Measurements from ENCODE around the gene DTX1.

Gene DTX1

GRCh38 chr12:113021500-113021899 is 35.0 kb upstream of the DTX1 start:
- TF ChIP-seq, protein P1, sequence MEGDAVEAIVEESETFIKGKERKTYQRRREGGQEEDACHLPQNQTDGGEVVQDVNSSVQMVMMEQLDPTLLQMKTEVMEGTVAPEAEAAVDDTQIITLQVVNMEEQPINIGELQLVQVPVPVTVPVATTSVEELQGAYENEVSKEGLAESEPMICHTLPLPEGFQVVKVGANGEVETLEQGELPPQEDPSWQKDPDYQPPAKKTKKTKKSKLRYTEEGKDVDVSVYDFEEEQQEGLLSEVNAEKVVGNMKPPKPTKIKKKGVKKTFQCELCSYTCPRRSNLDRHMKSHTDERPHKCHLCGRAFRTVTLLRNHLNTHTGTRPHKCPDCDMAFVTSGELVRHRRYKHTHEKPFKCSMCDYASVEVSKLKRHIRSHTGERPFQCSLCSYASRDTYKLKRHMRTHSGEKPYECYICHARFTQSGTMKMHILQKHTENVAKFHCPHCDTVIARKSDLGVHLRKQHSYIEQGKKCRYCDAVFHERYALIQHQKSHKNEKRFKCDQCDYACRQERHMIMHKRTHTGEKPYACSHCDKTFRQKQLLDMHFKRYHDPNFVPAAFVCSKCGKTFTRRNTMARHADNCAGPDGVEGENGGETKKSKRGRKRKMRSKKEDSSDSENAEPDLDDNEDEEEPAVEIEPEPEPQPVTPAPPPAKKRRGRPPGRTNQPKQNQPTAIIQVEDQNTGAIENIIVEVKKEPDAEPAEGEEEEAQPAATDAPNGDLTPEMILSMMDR (IDR thresholded peaks at IDR 0.05; ENCODE audit: control insufficient read depth, insufficient read depth, low read depth, low read length, missing control alignments), result no peak
- no peak for DNase-seq (ENCODE audit: low read depth)
- no peak overlapping the region for H3K4me3 ChIP-seq (ENCODE audit: control insufficient read depth, low read depth, low read length)

GRCh38 chr12:113022563-113023297 is 33.8 kb upstream of the DTX1 start:
- TF ChIP-seq, protein P1 (IDR thresholded peaks at IDR 0.05; ENCODE audit: control insufficient read depth, insufficient read depth, low read depth, low read length, missing control alignments), result no peak
- no peak for DNase-seq (ENCODE audit: low read depth)
- no peak overlapping the region for H3K4me3 ChIP-seq (ENCODE audit: control insufficient read depth, low read depth, low read length)

DNA sequence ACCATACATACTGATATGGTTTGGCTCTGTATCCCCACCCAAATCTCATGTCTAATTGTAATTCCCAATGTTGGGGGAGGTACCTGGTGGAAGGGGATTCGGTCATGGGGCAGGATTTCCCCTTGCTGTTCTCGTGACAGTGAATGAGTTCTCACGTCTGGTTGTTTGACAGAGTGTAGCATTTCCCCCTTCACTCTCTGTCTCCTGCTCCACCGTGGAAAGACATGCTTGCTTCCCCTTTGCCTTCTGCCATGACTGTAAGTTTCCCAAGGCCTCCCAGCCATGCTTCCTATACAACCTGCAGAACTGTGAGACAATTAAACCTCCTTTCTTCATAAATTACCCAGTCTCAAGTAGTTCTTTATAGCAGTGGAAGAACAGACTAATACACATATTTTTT is 28.8 kb upstream of the DTX1 start:
- DNase-seq (ENCODE audit: low read depth), result no peak
- no peak overlapping the region for H3K4me3 ChIP-seq (ENCODE audit: control insufficient read depth, low read depth, low read length)
- TF ChIP-seq, protein P1 (IDR thresholded peaks at IDR 0.05; ENCODE audit: control insufficient read depth, insufficient read depth, low read depth, low read length, missing control alignments), result no peak

DNA sequence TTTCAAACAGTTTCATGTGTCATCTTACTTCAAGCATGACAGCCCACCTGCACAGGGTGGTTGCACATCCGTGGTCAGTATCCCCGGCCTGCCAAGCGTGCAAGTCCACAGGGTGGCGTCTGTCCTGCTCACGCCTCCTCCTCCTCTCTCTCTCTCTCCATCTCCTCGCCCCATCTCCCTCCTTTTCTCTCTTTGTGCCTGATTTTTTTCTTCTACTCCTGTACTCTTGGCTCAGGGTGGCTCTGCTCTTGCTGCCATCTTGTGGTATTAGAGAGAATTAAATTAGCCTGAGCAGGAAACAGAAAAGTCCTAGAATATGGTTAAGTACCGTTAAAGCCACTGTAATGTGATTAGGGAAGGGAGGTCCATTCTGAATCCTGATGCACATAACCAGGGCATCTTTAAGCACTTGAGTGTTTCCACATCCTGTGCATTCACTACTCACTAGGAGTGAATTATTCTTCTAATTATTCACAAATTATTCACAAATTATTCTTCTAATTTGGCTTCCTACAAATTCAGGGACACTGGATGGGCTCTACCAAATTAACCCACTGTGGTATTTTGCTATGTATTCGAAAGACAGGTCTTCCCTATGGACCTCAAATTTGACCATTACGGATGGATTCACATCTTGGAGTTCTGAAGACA is 25.5 kb upstream of the DTX1 start:
- no peak overlapping the region for H3K4me3 ChIP-seq (ENCODE audit: control insufficient read depth, low read depth, low read length)
- peak; percentile 31 for DNase-seq (ENCODE audit: low read depth)
- TF ChIP-seq, protein P1 (IDR thresholded peaks at IDR 0.05; ENCODE audit: control insufficient read depth, insufficient read depth, low read depth, low read length, missing control alignments), result peak; percentile 74

DNA sequence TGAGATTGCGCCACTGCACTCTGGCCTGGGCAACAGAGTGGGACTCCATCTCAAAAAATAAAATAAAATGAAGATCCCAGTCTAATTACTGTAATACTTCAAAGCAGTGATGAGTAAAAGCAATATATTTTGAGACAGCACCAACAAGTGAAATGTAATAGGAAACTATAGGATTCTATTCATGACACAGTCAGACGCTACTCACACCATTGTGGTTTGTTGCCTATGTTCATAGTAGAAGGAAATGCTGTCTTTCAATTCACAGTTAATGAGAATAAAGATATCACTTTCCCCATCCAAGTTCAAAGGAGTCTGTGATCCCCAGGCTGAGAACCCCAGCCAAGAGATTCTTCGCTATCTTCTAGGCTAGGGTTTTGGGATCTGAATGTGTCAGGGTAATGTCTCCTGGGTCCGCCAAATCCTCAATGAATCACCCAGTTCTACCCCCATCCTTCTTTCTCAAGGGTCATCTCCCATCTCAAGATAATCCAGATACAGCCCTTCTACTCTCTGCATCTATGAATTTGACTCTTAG is 16.6 kb upstream of the DTX1 start:
- DNase-seq (ENCODE audit: low read depth), result no peak
- TF ChIP-seq, protein P1 (IDR thresholded peaks at IDR 0.05; ENCODE audit: control insufficient read depth, insufficient read depth, low read depth, low read length, missing control alignments), result no peak
- H3K4me3 ChIP-seq (ENCODE audit: control insufficient read depth, low read depth, low read length), result no peak overlapping the region

GRCh38 chr12:113040722-113041171 is 15.8 kb upstream of the DTX1 start:
- peak; percentile 72 for DNase-seq (ENCODE audit: low read depth)
- H3K4me3 ChIP-seq (ENCODE audit: control insufficient read depth, low read depth, low read length), result no peak overlapping the region
- TF ChIP-seq, protein P1 (IDR thresholded peaks at IDR 0.05; ENCODE audit: control insufficient read depth, insufficient read depth, low read depth, low read length, missing control alignments), result no peak

Data from AG09309 (cell line).